ENCODE results near the gene SMIM29.

DNA sequence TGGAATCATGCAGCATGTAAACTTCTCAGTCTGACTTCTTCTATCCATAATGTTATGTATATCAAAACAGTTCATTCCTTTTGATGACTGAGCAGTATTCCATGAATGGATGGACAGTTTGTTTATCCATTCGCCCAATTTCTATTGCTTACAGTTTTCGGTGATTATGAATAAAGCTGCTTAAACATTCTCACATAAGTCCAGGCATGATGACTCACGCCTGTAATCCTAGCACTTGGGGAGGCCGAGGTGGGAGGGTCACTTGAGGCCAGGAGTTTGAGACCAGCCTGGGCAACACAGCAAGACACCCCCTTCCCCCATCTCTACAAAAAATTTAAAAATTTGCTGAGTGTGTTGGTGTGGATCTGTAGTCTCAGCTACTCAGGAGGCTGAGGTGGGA lies 35.0 kb downstream of the SMIM29 start:
- TF ChIP-seq, protein P1, sequence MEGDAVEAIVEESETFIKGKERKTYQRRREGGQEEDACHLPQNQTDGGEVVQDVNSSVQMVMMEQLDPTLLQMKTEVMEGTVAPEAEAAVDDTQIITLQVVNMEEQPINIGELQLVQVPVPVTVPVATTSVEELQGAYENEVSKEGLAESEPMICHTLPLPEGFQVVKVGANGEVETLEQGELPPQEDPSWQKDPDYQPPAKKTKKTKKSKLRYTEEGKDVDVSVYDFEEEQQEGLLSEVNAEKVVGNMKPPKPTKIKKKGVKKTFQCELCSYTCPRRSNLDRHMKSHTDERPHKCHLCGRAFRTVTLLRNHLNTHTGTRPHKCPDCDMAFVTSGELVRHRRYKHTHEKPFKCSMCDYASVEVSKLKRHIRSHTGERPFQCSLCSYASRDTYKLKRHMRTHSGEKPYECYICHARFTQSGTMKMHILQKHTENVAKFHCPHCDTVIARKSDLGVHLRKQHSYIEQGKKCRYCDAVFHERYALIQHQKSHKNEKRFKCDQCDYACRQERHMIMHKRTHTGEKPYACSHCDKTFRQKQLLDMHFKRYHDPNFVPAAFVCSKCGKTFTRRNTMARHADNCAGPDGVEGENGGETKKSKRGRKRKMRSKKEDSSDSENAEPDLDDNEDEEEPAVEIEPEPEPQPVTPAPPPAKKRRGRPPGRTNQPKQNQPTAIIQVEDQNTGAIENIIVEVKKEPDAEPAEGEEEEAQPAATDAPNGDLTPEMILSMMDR (IDR thresholded peaks at IDR 0.05) = no peak
- no peak for TF ChIP-seq POLR2A (IDR thresholded peaks at IDR 0.05)
- no peak for TF ChIP-seq POLR2AphosphoS5 (IDR thresholded peaks at IDR 0.05)
